H9 (cell line): ENCODE results near the gene LHPP. TPM values are rescaled to one million over a fixed set of nuclear protein-coding genes. Genes with fewer than 3 reads are reported as not detected.
A peak's percentile ranks its signal among the peaks of the same experiment; 100 is the strongest.

Source experiments
- DNase-seq: peaks from one replicate; pipeline ENCODE4 v3.0.0-alpha.2; 2017
- H2AFZ ChIP-seq: one replicate; pipeline ENCODE4 v1.6.1; 2013; ENCODE audit warnings: mild to moderate bottlenecking, low read length, control low read depth, moderate library complexity
- H2AK5ac ChIP-seq: 2 replicates; pipeline ENCODE4 v1.6.1; 2013; ENCODE audit warnings: low read length, control low read depth, mixed read lengths; ENCODE audit not compliant: insufficient read length
- H2BK120ac ChIP-seq: one replicate; pipeline ENCODE4 v1.6.1; 2013; ENCODE audit warnings: low read depth, mild to moderate bottlenecking, low read length, control low read depth, inconsistent platforms; ENCODE audit not compliant: poor library complexity, severe bottlenecking
- H2BK12ac ChIP-seq: 2 replicates; pipeline ENCODE4 v1.6.1; 2013; ENCODE audit warnings: low read length, control low read depth, mixed read lengths, low read depth; ENCODE audit not compliant: insufficient read length
- H2BK15ac ChIP-seq: 2 replicates; pipeline ENCODE4 v1.6.1; 2013; ENCODE audit warnings: low read depth, low read length, control low read depth
- H2BK20ac ChIP-seq: one replicate; pipeline ENCODE4 v1.6.1; 2013; ENCODE audit warnings: low read depth, mild to moderate bottlenecking, low read length, control low read depth, inconsistent platforms; ENCODE audit not compliant: poor library complexity, severe bottlenecking
- H2BK5ac ChIP-seq: 2 replicates; pipeline ENCODE4 v1.6.1; 2013; ENCODE audit warnings: low read length, control low read depth, mixed read lengths; ENCODE audit not compliant: insufficient read length
- H3K14ac ChIP-seq: 2 replicates; pipeline ENCODE4 v1.6.1; 2013; ENCODE audit warnings: low read length, control low read depth; ENCODE audit not compliant: insufficient read depth
- H3K18ac ChIP-seq: 2 replicates; pipeline ENCODE4 v1.6.1; 2013; ENCODE audit warnings: low read depth, mild to moderate bottlenecking, mixed read lengths, low read length, control low read depth; ENCODE audit not compliant: insufficient read length
- H3K23ac ChIP-seq: 2 replicates; pipeline ENCODE4 v1.6.1; 2013; ENCODE audit warnings: low read length, control low read depth, mixed read lengths, low read depth; ENCODE audit not compliant: insufficient read length
- H3K23me2 ChIP-seq: 2 replicates; pipeline ENCODE4 v1.6.1; 2013; ENCODE audit warnings: low read depth, mild to moderate bottlenecking, mixed read lengths, low read length, control low read depth; ENCODE audit not compliant: insufficient read length, poor library complexity, severe bottlenecking
- H3K27ac ChIP-seq: 2 replicates; pipeline ENCODE4 v1.5.1; 2013; ENCODE audit warnings: low read length, control low read depth, mixed read lengths, low read depth; ENCODE audit not compliant: insufficient read length
- H3K27me3 ChIP-seq: 2 replicates; pipeline ENCODE4 v1.6.1; 2013; ENCODE audit warnings: low read length, control low read depth, inconsistent platforms; ENCODE audit not compliant: insufficient read depth
- H3K4ac ChIP-seq: 2 replicates; pipeline ENCODE4 v1.6.1; 2013; ENCODE audit warnings: low read depth, mild to moderate bottlenecking, control low read depth, inconsistent platforms, low read length, moderate library complexity
- H3K4me1 ChIP-seq: 2 replicates; pipeline ENCODE4 v1.6.1; 2013; ENCODE audit warnings: low read length, control low read depth, inconsistent platforms; ENCODE audit not compliant: insufficient read depth
- H3K4me2 ChIP-seq: 2 replicates; pipeline ENCODE4 v1.6.1; 2013; ENCODE audit warnings: low read length, control low read depth, mixed read lengths; ENCODE audit not compliant: insufficient read length, insufficient read depth
- H3K56ac ChIP-seq: 2 replicates; pipeline ENCODE4 v1.6.1; 2013; ENCODE audit warnings: low read depth, mild to moderate bottlenecking, mixed read lengths, low read length, control low read depth; ENCODE audit not compliant: insufficient read length
- H3K79me1 ChIP-seq: 2 replicates; pipeline ENCODE4 v1.6.1; 2013; ENCODE audit warnings: low read depth, mild to moderate bottlenecking, moderate library complexity, low read length, control low read depth, inconsistent platforms; ENCODE audit not compliant: insufficient read depth, poor library complexity, severe bottlenecking
- H3K79me2 ChIP-seq: 2 replicates; pipeline ENCODE4 v1.6.1; 2013; ENCODE audit warnings: low read length, control low read depth, inconsistent platforms; ENCODE audit not compliant: insufficient read depth
- H3K9ac ChIP-seq: 2 replicates; pipeline ENCODE4 v1.6.1; 2013; ENCODE audit warnings: low read length, control low read depth, mixed read lengths; ENCODE audit not compliant: insufficient read length; ENCODE audit errors: extremely low read depth
- H3K9me3 ChIP-seq: one replicate; pipeline ENCODE4 v1.6.1; 2013; ENCODE audit warnings: low read depth, low read length, inconsistent platforms; ENCODE audit not compliant: control insufficient read depth
- H3T11ph ChIP-seq: one replicate; pipeline ENCODE4 v1.6.1; 2013; ENCODE audit warnings: mild to moderate bottlenecking, low read length, control low read depth, inconsistent platforms
- H4K20me1 ChIP-seq: one replicate; pipeline ENCODE4 v1.6.1; 2013; ENCODE audit not compliant: control insufficient read depth, insufficient read length, insufficient read depth
- H4K5ac ChIP-seq: 2 replicates; pipeline ENCODE4 v1.6.1; 2013; ENCODE audit warnings: low read depth, mild to moderate bottlenecking, mixed read lengths, low read length, control low read depth; ENCODE audit not compliant: insufficient read length
- H4K8ac ChIP-seq: replicated peaks from 2 replicates; pipeline ENCODE4 v1.6.1; 2013; ENCODE audit warnings: low read length, control low read depth, mixed read lengths, low read depth; ENCODE audit not compliant: insufficient read length
- H4K91ac ChIP-seq: 2 replicates; pipeline ENCODE4 v1.6.1; 2013; ENCODE audit warnings: low read depth, mild to moderate bottlenecking, moderate library complexity, mixed read lengths, low read length, control low read depth; ENCODE audit not compliant: insufficient read length
- H3K27ac Mint-ChIP-seq, 3 experiments: 2 replicates in 2 of 3; 3 replicates in 1 of 3; pipeline ENCODE4 v1.8.0; 2020 to 2021; ENCODE audit warnings: mixed read lengths in 3 of 3, mild to moderate bottlenecking in 1 of 3, moderate library complexity in 1 of 3
- H3K27me3 Mint-ChIP-seq: 2 replicates; pipeline ENCODE4 v1.8.0; 2021; ENCODE audit warnings: low read depth, mild to moderate bottlenecking, moderate library complexity, mixed read lengths
- H3K36me3 Mint-ChIP-seq, 3 experiments: 2 replicates in 2 of 3; 3 replicates in 1 of 3; pipeline ENCODE4 v1.8.0; 2020 to 2021; ENCODE audit warnings: low read depth in 3 of 3, mixed read lengths in 3 of 3; ENCODE audit not compliant: insufficient read depth in 1 of 3
- H3K4me1 Mint-ChIP-seq, 2 experiments: 2 replicates each; pipeline ENCODE4 v1.8.0; 2020; ENCODE audit warnings: mixed read lengths in 2 of 2
- H3K4me3 Mint-ChIP-seq, 2 experiments: 2 replicates in 1 of 2; 3 replicates in 1 of 2; pipeline ENCODE4 v1.8.0; 2020 to 2021; ENCODE audit warnings: mild to moderate bottlenecking in 2 of 2, mixed read lengths in 2 of 2, moderate library complexity in 1 of 2
- H3K9me3 Mint-ChIP-seq, 2 experiments: 2 replicates in 1 of 2; 3 replicates in 1 of 2; pipeline ENCODE4 v1.8.0; 2020; ENCODE audit warnings: mild to moderate bottlenecking in 2 of 2, mixed read lengths in 2 of 2, moderate library complexity in 1 of 2
- CTCF ChIP-seq: fragments of 200-600 bp; sonication (generic); conservative IDR thresholded peaks from 3 replicates; pipeline ENCODE4 v1.8.0; 2021; ENCODE audit warnings: antibody characterized with exemption, mild to moderate bottlenecking
- WGBS: extraction: QIAGEN DNeasy Blood & Tissue Kit; methylation state at CpG from one replicate; pipeline ENCODE4 v1.1.7; 2013; ENCODE audit warnings: missing lambda C conversion rate, low lambda C conversion rate, mixed read lengths; ENCODE audit not compliant: insufficient read length; ENCODE audit errors: extremely low coverage; 5-methylcytosine and 5-hydroxymethylcytosine counted together
- total RNA-seq: library from RNA; stranded (reverse); gene quantifications from 2 replicates; pipeline ENCODE4 v1.2.1, GENCODE V29; 2021

LHPP gene
- total RNA-seq, 1 experiment from 2014 or later: 29.6 TPM

GRCh38 chr10:124661660-124662180, 200.1 kb downstream of the LHPP start:
- no peak overlapping the region for H3K4me3 Mint-ChIP-seq
- H3K27ac Mint-ChIP-seq: peak overlapping the region in 2 of 3 experiments; percentile 44 to 90; a peak in 2 of 7 replicates
- DNase-seq: no peak

More at GRCh38 chr10:124661660-124662180, 200.1 kb downstream of the LHPP start:
- Histone ChIP-seq H3K4ac (no peak overlapping the region), H2AK5ac (no peak overlapping the region), H3K4me2 (no peak overlapping the region), H2BK120ac (no peak overlapping the region), H2BK20ac (no peak overlapping the region), H4K8ac (no peak overlapping the region), H2BK15ac (no peak overlapping the region), H3T11ph (no peak overlapping the region), H3K9ac (no peak overlapping the region), H3K27ac (no peak overlapping the region), H3K56ac (no peak overlapping the region), H3K18ac (no peak overlapping the region), H3K27me3 (no peaks in the 10 kb centered on the region), H3K79me2 (no peaks in the 10 kb centered on the region), H3K9me3 (no peaks in the 10 kb centered on the region), H3K14ac (no peak overlapping the region), H2BK5ac (no peak overlapping the region), H2AFZ (no peak overlapping the region), H2BK12ac (no peak overlapping the region), H3K4me1 (no peaks in the 10 kb centered on the region), H3K23me2 (no peaks in the 10 kb centered on the region), H4K91ac (no peak overlapping the region), H3K23ac (no peak overlapping the region), H4K20me1 (no peaks in the 10 kb centered on the region), H3K79me1 (no peaks in the 10 kb centered on the region), H4K5ac (no peak overlapping the region)
- no peaks in the 10 kb centered on the region for H3K9me3 Mint-ChIP-seq
- WGBS: no CpG with 5 or more reads among the region's 9 CpGs
- H3K4me1 Mint-ChIP-seq: no peaks in the 10 kb centered on the region
- TF ChIP-seq CTCF: no peak
- no peaks in the 10 kb centered on the region; a peak in 1 of 7 replicates for H3K36me3 Mint-ChIP-seq
- H3K27me3 Mint-ChIP-seq: no peaks in the 10 kb centered on the region; the same call in 1 of the 2 replicates
